Measurements from ENCODE around the gene ORAI2.
"Not testable (repeated sequence)": the region's sequence is repeated elsewhere in the genome, so short reads cannot be mapped to it uniquely, and the experiment has no call there.

Gene ORAI2

GRCh38 chr7:102449136-102449535, 15.8 kb downstream of the ORAI2 start:
- DNase-seq, result no peak

- no peak for DNase-seq
These were observed 16.9 kb downstream of the ORAI2 start for GRCh38 chr7:102450242-102450641.

DNA sequence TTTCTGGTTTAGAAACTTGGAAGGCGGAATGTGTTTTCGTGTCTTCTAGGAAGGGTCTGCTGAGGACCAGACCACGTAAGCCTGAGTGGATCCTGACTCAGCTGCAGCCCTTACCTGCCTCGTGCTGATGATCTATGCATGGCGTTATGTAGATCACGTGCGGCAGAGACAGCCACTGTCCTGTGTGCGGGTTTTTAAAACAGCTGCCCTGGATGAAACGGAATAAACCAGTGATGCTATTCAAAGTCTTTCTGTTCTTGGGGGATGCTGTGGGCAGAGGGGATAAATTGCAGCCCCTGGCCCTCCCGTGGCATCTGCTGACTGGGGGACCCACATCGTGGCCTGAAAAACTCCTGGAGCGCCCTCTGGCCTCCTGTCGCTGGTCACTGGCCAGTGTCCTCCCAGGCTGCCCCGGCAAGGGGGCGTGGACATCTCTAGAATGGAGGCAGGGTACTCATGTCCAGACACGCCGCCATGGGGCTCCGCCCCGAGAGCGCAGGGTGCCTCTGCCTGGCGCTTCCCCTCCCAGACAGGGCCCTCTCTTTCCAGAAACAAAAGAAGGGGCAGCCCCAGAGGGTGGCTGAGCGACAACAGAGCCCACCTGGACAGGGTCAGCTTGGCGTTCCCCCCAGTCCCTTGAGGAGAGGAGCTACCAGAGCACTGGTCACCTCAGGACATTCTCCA, 18.1 kb downstream of the ORAI2 start:
- DNase-seq, result no peak

- DNase-seq, result no peak
These were observed 19.1 kb downstream of the ORAI2 start for GRCh38 chr7:102452451-102452850.

DNA sequence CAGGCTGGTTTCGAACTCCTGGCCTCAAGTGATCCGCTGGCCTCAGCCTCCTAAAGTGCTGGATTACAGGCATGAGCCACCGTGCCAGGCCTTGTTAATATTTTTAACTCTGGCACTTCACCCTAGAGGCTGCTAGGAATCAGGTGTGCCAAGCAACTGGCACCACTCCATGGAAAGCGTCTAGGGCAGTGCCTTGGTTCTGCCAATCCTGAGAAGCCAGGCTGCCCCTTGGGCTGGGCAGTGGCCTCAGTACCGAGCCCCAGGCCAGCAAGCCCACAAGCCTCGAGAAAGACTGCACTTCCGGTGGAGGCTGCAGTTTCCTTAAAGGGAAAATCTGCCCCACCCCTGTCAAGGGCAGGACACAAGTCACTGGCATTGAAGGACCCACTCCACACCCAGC, 19.9 kb downstream of the ORAI2 start:
- no peak for DNase-seq

GRCh38 chr7:102454468-102454867, 21.1 kb downstream of the ORAI2 start:
- DNase-seq, result no peak

DNA sequence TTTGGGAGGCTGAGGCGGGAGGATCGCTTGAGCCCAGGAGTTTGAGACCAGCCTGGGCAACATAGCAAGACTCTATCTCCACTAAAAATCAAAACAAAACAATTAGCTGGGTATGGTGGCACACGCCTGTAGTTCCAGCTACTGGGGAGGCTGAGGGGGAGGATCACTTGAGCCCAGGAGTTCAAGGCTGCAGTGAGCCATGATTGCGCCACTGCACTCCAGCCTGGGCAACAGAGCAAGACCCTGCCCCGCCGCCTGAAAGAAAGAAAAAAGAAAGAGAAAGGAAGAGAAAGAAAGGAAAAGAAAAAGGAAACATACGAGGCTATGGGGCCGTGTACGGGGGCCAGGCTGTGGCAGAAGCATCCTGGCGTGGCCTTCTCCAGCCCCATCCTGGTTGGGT, 21.6 kb downstream of the ORAI2 start:
- not testable (repeated sequence) for DNase-seq

- DNase-seq, result no peak
These were observed 22.2 kb downstream of the ORAI2 start for GRCh38 chr7:102455596-102455995.

DNA sequence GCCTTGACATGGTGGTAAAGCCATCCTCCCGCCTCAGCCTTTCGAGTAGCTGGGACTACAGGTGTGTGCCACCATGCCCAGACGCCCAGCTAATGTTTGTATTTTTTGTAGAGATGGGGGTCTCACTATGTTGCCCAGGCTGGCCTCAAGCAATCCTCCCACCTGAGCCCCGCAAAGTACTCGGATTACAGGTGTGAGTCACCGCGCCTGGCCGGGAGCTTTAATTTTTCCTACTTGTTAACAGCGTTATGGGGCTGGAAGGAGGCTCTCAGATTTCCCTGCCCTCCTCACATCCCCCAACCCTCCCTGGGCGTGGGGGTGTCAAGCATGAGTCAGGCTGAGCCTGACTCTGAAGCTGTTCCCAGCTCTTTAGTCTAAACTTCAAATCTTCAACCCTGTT, 23.0 kb downstream of the ORAI2 start:
- DNase-seq, result no peak

- DNase-seq, result no peak
These were observed 24.1 kb downstream of the ORAI2 start for GRCh38 chr7:102457352-102457924.

- DNase-seq, result no peak
These were observed 26.0 kb downstream of the ORAI2 start for GRCh38 chr7:102459221-102459844.

DNA sequence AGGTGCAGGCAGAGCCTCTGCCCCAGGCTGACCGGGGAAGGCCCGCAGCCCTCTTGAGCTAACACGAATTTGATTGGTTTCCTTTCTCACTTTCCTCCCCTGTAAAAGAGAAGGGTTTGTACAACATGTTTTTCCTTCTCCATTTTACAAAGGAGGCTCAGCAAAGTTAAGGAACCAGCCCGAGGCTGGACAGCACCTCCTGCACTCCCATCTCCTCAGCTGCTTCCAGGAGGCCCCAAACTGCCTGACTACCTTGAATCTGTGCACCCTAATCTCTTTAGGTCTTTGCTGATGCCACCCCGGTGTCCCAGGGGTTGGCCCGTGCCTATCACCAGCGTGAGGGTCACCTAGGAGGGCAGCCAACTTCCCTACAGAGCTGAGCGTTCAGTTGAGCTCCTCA, 27.1 kb downstream of the ORAI2 start:
- DNase-seq, result no peak

DNA sequence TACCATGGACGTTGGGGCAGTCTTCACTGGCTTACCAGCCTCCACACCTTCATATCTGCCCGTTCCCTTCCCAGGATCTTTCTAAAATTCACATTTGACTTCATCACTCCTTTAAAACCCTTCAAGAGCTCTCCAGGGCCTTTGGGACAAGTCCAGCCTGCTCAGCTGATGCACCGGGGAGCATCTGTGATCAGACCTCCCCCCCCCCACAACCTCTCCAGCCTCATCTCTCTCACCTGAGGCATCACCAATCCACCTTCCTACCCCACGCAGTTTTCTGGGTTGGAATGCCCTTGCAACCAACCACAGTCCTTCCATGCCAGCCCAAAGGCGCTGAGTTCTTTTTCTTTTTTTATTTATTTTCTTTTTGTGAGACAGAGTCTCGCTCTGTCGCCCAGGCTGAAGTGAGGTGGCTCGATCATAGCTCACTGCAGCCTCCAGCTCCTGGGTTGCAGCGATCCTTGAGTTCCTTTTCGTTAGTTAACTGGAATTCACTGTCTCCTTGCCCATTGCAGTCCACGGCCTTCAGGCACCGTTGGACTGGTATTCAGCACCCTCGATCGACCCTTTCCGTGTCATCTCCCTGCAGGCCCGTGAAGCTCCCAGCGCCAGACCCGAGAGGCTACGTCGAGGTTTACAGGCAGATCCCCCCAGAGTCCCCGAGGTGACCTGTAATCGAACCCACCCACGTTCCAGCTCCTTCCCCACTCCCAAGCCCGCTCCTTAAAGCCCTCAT, 30.6 kb downstream of the ORAI2 start:
- no peak for DNase-seq

GRCh38 chr7:102464577-102465280, 31.4 kb downstream of the ORAI2 start, which contains the start of the genes ALKBH4 and LRWD1:
Gene ALKBH4, minus strand, starts transcription at chr7:102464863. Its CDS starts 27 bp downstream, at chr7:102464836.
Gene LRWD1, plus strand, starts transcription at chr7:102464984. Its CDS starts 97 bp downstream, at chr7:102465081.
- peak; percentile 34 for DNase-seq

DNA sequence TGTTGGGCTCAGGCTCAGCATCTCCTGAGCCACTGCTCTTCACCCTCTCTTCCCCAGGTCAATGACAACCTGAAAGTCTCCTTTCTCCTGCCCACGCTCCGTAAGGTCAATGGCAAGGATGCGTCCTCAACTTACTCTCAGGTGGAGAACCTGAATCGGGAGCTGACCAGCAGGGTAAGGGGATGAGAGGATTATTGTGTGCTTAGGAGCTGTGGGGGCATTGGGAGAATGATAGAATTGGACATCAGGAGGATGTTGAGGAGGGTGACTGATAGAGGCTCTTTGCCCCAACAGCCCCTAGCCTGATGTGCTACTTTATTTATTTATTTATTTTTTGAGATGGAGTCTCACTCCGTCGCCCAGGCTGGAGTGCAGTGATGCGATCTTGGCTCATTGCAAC, 32.7 kb downstream of the ORAI2 start:
- DNase-seq, result no peak

- no peak for DNase-seq
These were observed 34.5 kb downstream of the ORAI2 start for GRCh38 chr7:102467581-102468477.

DNA sequence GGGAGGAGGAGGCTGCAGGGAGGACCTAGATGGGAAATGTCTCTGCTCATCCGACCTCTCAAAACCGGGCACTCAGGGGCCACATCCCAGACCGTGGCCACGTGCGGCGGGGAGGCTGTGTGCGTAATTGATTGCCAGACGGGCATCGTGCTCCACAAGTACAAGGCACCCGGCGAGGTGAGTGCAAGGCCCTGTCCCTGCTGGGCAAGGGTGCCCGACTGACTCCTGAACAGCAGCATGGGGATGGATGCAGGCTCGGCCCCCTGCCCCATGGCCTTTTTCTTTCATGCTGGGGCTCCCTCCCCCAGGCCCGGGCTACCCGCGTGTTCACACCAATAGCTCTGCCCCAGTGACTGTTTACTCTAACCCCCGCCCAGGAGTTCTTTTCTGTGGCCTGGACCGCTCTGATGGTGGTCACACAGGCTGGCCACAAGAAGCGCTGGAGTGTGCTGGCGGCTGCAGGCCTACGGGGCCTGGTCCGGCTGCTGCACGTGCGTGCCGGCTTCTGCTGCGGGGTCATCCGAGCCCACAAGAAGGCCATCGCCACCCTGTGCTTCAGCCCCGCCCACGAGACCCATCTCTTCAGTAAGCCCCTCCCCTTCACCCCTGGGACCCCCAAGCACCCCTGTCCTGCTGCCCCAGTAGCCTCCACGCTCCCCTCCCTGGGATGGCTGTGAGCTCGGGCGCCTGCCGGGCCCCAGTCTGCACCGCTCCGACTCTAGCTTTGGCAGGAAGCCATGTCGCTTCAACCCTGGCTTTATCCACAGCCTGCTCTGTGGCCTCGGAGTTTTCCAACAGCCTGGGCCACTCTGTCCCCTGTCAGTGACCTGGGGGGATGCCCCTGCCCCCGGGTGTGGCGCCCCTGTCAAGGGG, 35.3 kb downstream of the ORAI2 start:
- DNase-seq, result no peak

GRCh38 chr7:102469351-102469971, 36.1 kb downstream of the ORAI2 start:
- no peak for DNase-seq

- DNase-seq, result no peak
These were observed 36.8 kb downstream of the ORAI2 start for GRCh38 chr7:102469972-102470825.

GRCh38 chr7:102471791-102472125, 38.4 kb downstream of the ORAI2 start:
- no peak for DNase-seq

All from NCI-H2029 treated with DMSO at 0.1 percent for 48 hours (cell line).